OCI-LY1 (cell line): ENCODE data around the gene MTHFS.

ENCODE experiments used
- H2AFZ ChIP-seq: fragments of 200-600 bp; sonication (generic), shearing (Covaris generic); 2 replicates; pipeline ENCODE4 v1.6.0; 2014; ENCODE audit warnings: antibody characterized with exemption, mild to moderate bottlenecking, low read length
- H3F3A ChIP-seq: fragments of 200-600 bp; sonication (generic), shearing (Covaris generic); 2 replicates; pipeline ENCODE4 v1.6.0; 2014; ENCODE audit warnings: mild to moderate bottlenecking, antibody characterized with exemption, low read length, moderate library complexity; ENCODE audit not compliant: insufficient read depth
- H3K27ac ChIP-seq: fragments of 200-600 bp; sonication (generic); 2 replicates; pipeline ENCODE4 v1.5.1; 2014; ENCODE audit warnings: low read length, mixed run types, mild to moderate bottlenecking, low read depth; ENCODE audit not compliant: poor library complexity, severe bottlenecking
- H3K27me3 ChIP-seq: fragments of 200-600 bp; sonication (generic); 2 replicates; pipeline ENCODE4 v1.6.0; 2014; ENCODE audit warnings: antibody characterized with exemption, mild to moderate bottlenecking, low read length, moderate library complexity; ENCODE audit not compliant: insufficient read depth
- H3K36me3 ChIP-seq: fragments of 200-600 bp; sonication (generic); 2 replicates; pipeline ENCODE4 v1.6.1; 2014; ENCODE audit warnings: mild to moderate bottlenecking, antibody characterized with exemption, low read length, moderate library complexity, mixed read lengths; ENCODE audit not compliant: insufficient read depth
- H3K4me1 ChIP-seq: fragments of 200-600 bp; sonication (generic); 2 replicates; pipeline ENCODE4 v1.5.1; 2014; ENCODE audit warnings: mild to moderate bottlenecking, low read length, moderate library complexity; ENCODE audit not compliant: insufficient read depth, severe bottlenecking
- H3K4me2 ChIP-seq: fragments of 200-600 bp; sonication (generic), shearing (Covaris generic); 2 replicates; pipeline ENCODE4 v1.6.1; 2014; ENCODE audit warnings: low read length
- H3K4me3 ChIP-seq: fragments of 200-600 bp; sonication (generic); 2 replicates; pipeline ENCODE4 v1.5.1; 2014; ENCODE audit warnings: low read length, low read depth, mild to moderate bottlenecking, mixed read lengths; ENCODE audit not compliant: poor library complexity, severe bottlenecking
- H3K79me2 ChIP-seq: fragments of 200-600 bp; shearing (Covaris generic); 2 replicates; pipeline ENCODE4 v1.6.1; 2016; ENCODE audit warnings: mixed run types, low read length, mixed read lengths; ENCODE audit not compliant: insufficient read depth
- H3K9ac ChIP-seq: fragments of 200-600 bp; sonication (generic), shearing (Covaris generic); 2 replicates; pipeline ENCODE4 v1.6.1; 2014; ENCODE audit warnings: mild to moderate bottlenecking, low read length, mixed read lengths
- H3K9me2 ChIP-seq: fragments of 200-600 bp; sonication (generic), shearing (Covaris generic); 2 replicates; pipeline ENCODE4 v1.6.1; 2014; ENCODE audit warnings: low read depth, mild to moderate bottlenecking, low read length, mixed read lengths
- H3K9me3 ChIP-seq: fragments of 200-600 bp; shearing (Covaris generic); 2 replicates; pipeline ENCODE4 v1.6.1; 2014; ENCODE audit warnings: low read length, mixed read lengths
- H4K20me1 ChIP-seq: fragments of 200-600 bp; sonication (generic), shearing (Covaris generic); 2 replicates; pipeline ENCODE4 v1.6.0; 2016; ENCODE audit warnings: mild to moderate bottlenecking, low read length; ENCODE audit not compliant: insufficient read depth
- CTCF ChIP-seq: fragments of 200-600 bp; sonication (generic), shearing (Covaris generic); IDR thresholded peaks from 2 replicates; pipeline ENCODE4 v1.5.1; 2017; ENCODE audit warnings: mild to moderate bottlenecking, antibody characterized with exemption, low read length, moderate library complexity, mixed read lengths
- EZH2 ChIP-seq: fragments of 200-600 bp; sonication (generic), shearing (Covaris generic); IDR thresholded peaks from 2 replicates; pipeline ENCODE4 v1.8.0; 2017; ENCODE audit warnings: borderline replicate concordance, mixed run types, mild to moderate bottlenecking, antibody characterized with exemption, low read length, moderate library complexity, mixed read lengths

MTHFS gene

GRCh38 chr15:79829950-79830349, 66.9 kb downstream of the MTHFS start:
- Histone ChIP-seq H3K27me3 (no peaks in the 10 kb centered on the region), H3K9me3 (no peaks in the 10 kb centered on the region), H3K4me2 (no peak overlapping the region), H4K20me1 (no peaks in the 10 kb centered on the region), H3K36me3 (0 out of 2 replicates have a peak, but pooled peaks cover 4% of the 10 kb centered on the region), H2AFZ (no peak overlapping the region), H3K9me2 (no peaks in the 10 kb centered on the region), H3K4me3 (no peak overlapping the region), H3F3A (no peaks in the 10 kb centered on the region), H3K9ac (no peak overlapping the region), H3K79me2 (no peaks in the 10 kb centered on the region), H3K4me1 (no peaks in the 10 kb centered on the region), H3K27ac (no peak overlapping the region)
- TF ChIP-seq CTCF (no peak), EZH2 (no peak)

GRCh38 chr15:79828447-79828846, 68.4 kb downstream of the MTHFS start:
- H3K9me2 ChIP-seq, result no peaks in the 10 kb centered on the region
- no peaks in the 10 kb centered on the region for H3K4me1 ChIP-seq
- H3K27me3 ChIP-seq, result no peaks in the 10 kb centered on the region
- H3K9me3 ChIP-seq, result no peaks in the 10 kb centered on the region
- H3K9ac ChIP-seq, result no peak overlapping the region
- H4K20me1 ChIP-seq, result no peaks in the 10 kb centered on the region
- no peaks in the 10 kb centered on the region for H3K36me3 ChIP-seq
- H3K4me3 ChIP-seq, result no peak overlapping the region
- H3K79me2 ChIP-seq, result no peaks in the 10 kb centered on the region
- no peaks in the 10 kb centered on the region for H3F3A ChIP-seq
- no peak overlapping the region for H2AFZ ChIP-seq
- no peak overlapping the region for H3K4me2 ChIP-seq
- no peak overlapping the region for H3K27ac ChIP-seq
- TF ChIP-seq CTCF (no peak), EZH2 (no peak)

- no peak overlapping the region for H3K4me2 ChIP-seq
- no peaks in the 10 kb centered on the region for H3K4me1 ChIP-seq
- H2AFZ ChIP-seq, result no peak overlapping the region
- no peak overlapping the region for H3K9ac ChIP-seq
- H3K9me3 ChIP-seq, result no peaks in the 10 kb centered on the region
- no peaks in the 10 kb centered on the region for H3K27me3 ChIP-seq
- no peaks in the 10 kb centered on the region for H3K79me2 ChIP-seq
- H4K20me1 ChIP-seq, result no peaks in the 10 kb centered on the region
- H3K4me3 ChIP-seq, result no peak overlapping the region
- no peaks in the 10 kb centered on the region for H3F3A ChIP-seq
- H3K36me3 ChIP-seq, result no peaks in the 10 kb centered on the region
- no peak overlapping the region for H3K27ac ChIP-seq
- no peaks in the 10 kb centered on the region for H3K9me2 ChIP-seq
- TF ChIP-seq CTCF (no peak), EZH2 (no peak)
These were observed 70.0 kb downstream of the MTHFS start for GRCh38 chr15:79826800-79827199.
